Measurements from ENCODE around the gene PRSS23.
"Not testable (repeated sequence)": the region's sequence is repeated elsewhere in the genome, so short reads cannot be mapped to it uniquely, and the experiment has no call there.

PRSS23 gene
- long read RNA-seq, donor 1, full-length matches to known transcripts = 68 of 95 reads
- long read RNA-seq, donor 1, partial matches to known transcripts = 13 of 95 reads
- long read RNA-seq, donor 1, other reads (novel, unspliced or antisense) = 14 of 95 reads
- long read RNA-seq, donor 2, full-length matches to known transcripts = 38 of 93 reads
- long read RNA-seq, donor 2, partial matches to known transcripts = 39 of 93 reads
- long read RNA-seq, donor 2, other reads (novel, unspliced or antisense) = 16 of 93 reads
- long read RNA-seq, donor 3, full-length matches to known transcripts = 52 of 63 reads
- long read RNA-seq, donor 3, partial matches to known transcripts = 6 of 63 reads
- long read RNA-seq, donor 3, other reads (novel, unspliced or antisense) = 5 of 63 reads
- long read RNA-seq, donor 4, full-length matches to known transcripts = 41 of 65 reads
- long read RNA-seq, donor 4, partial matches to known transcripts = 24 of 65 reads
- long read RNA-seq, donor 4, other reads (novel, unspliced or antisense) = 0 of 65 reads
- long read RNA-seq, donor 5, full-length matches to known transcripts = 51 of 71 reads
- long read RNA-seq, donor 5, partial matches to known transcripts = 0 of 71 reads
- long read RNA-seq, donor 5, other reads (novel, unspliced or antisense) = 20 of 71 reads
- long read RNA-seq, donor 6, full-length matches to known transcripts = 61 of 100 reads
- long read RNA-seq, donor 6, partial matches to known transcripts = 22 of 100 reads
- long read RNA-seq, donor 6, other reads (novel, unspliced or antisense) = 17 of 100 reads
- long read RNA-seq, donor 7, full-length matches to known transcripts = 84 of 162 reads
- long read RNA-seq, donor 7, partial matches to known transcripts = 58 of 162 reads
- long read RNA-seq, donor 7, other reads (novel, unspliced or antisense) = 20 of 162 reads
- long read RNA-seq, donor 8, full-length matches to known transcripts = 74 of 93 reads
- long read RNA-seq, donor 8, partial matches to known transcripts = 0 of 93 reads
- long read RNA-seq, donor 8, other reads (novel, unspliced or antisense) = 19 of 93 reads

DNA sequence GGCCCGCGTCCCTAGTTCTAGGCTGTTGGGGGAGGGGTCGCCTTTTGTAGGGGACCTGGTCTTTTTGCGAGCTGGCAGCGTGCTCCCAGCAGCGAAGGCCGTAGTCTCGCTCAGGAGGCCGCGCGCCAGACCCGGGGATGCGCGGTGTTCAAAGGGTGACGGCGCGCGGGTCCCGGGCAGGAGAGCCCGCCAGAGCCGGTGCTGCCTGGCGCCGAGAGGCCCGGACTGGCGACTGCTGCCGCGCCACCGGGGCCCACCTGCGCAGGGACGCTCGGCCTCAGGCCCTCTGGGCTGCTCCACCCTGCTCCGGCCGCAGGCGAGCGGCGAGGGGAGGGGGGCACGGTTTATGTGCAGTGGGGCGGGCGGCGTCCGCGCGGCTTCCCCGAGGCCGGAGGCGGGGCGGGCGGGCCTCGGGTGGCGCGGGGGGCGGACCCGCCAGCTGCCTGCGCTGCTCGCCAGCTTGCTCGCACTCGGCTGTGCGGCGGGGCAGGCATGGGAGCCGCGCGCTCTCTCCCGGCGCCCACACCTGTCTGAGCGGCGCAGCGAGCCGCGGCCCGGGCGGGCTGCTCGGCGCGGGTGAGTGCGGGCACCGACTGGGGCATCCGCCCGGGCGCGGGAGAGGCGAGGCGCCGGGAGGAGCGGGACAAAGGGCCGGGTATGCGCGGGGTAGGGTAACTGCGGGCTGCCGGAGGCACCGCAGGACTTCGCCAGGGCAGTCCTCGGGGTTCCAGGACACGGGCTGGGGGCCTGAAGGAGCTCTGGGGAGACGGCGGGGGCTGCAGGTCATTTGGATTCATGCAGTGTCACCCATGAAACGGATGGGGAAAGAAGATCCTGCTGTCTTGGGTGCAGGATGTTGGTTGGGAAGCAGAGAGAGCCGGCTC is at the start of gene PRSS23:
Gene PRSS23, plus strand, starts transcription at position 467 of the 884 bp plus-strand sequence. CDS start 7,102 bp downstream, outside the sequence.
- DNase-seq = peak; percentile 86

DNA sequence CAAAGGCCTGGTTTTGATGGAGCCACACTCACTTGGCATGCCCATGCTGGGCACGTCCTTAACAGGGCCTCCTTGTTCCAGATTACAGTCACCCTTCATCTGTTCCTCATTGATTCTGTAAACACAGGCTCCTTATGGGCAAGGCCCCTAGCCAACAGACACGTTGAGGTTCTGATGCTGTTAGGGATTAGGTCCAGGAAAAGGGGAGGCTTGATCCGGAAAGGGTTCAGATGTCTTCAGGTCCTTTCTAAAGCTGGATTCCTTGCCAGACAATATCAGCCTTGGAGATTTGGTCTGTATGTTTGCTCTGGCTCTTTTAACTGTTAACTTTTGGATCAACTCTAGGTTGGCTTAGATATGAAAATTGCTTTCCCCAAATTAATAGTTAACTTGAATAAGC is 46.9 kb upstream of the PRSS23 start:
- no peak for DNase-seq

GRCh38 chr11:86755146-86755545 is 45.2 kb upstream of the PRSS23 start:
- no peak for DNase-seq

DNA sequence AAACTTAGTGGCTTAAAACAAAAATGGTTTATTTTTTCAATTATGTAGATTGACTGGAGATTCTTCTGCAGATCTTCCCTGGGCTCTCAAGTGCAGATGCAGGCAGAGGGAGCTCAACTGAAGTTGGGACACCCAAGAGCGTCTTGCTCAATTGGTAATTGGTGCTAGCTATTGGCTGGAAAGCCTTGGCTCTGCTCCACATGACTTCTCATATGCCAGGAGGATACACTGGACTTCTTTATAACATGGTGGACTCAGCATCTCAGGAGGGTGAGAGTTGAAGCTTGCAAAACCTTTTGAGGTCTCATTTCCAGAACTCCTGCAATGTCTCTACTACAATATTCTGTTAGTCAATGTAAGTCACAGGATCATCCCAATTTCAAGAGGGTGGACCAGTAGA is 42.2 kb upstream of the PRSS23 start:
- no peak for DNase-seq

GRCh38 chr11:86760577-86760976 is 39.8 kb upstream of the PRSS23 start:
- DNase-seq = no peak

DNA sequence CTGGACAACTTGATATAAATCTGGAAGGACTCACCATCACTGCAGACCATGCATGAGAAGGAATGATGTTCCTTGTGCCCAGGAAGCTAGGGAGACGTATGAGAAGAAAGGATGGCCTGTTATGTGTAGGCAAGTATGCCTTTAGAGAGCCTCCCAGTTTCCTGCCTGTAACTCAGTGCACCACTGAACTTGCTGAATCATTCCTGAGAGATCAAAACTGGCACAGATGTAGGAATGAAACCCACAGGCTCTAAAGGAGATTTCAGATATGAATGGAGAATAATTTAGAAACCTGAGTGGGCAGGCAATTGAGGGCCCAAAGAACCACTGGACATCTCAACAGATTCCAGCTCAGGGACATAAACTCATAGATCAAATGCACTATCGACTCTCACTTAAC is 38.4 kb upstream of the PRSS23 start:
- DNase-seq = no peak

DNA sequence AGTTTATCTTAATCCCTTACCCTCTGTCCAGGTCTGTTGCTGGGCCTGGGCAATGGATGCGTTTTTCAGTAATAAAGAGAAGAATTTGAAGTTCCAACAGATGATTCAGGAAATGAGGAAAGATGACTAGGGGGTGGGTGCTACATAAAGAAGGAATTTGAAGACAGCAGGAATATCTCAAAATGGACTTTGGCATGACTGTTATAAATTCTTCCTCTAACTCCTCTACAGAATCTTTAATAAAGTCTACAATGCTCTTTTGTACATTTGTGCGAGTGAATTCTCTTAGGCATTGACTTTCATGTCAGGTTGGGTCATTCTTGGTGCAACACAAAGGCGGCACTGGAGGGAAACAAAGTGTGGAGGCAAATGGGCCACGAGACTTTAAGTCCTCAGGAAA is 35.1 kb upstream of the PRSS23 start:
- DNase-seq = no peak

DNA sequence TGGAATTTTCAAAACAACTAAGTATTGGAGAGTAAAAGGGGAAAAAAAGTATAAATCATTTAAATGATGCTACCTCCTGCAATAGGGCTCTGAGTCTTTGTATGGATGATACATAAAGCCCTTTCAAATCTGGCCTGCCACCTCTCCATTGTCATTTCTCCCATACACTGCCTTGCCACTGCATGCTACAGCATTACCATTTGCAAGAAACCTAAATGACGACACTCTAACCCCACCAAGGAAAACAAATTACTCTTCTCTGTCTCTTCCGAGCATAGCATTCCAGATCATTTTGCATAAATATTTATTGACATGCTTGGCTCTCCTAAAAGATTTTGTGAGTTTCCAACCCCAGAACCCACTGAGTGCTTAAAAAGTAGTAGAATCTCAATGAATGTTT is 34.5 kb upstream of the PRSS23 start:
- no peak for DNase-seq

GRCh38 chr11:86769219-86769618 is 31.1 kb upstream of the PRSS23 start:
- no peak for DNase-seq

- not testable (repeated sequence) for DNase-seq
Observed at GRCh38 chr11:86770473-86771027, 29.8 kb upstream of the PRSS23 start.

DNA sequence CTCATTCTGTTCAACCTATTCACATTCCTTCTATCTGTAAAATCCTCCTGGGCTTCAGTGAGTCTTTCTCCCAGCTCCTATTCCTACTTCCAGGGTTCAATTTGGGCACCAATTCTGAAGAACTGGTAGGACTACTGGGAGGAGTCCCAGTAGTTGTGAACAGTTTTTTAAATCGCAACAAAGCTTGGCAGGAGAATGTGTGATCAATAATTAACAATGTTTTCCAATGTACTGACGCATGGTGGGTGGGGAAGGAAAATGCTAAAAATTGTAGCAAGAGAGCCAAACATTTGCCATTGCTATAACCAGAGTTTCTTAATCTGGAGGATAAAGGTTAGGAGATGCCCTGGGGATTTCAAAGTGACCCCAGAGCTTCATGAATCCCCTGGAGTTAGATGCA is 27.3 kb upstream of the PRSS23 start:
- DNase-seq = no peak

DNA sequence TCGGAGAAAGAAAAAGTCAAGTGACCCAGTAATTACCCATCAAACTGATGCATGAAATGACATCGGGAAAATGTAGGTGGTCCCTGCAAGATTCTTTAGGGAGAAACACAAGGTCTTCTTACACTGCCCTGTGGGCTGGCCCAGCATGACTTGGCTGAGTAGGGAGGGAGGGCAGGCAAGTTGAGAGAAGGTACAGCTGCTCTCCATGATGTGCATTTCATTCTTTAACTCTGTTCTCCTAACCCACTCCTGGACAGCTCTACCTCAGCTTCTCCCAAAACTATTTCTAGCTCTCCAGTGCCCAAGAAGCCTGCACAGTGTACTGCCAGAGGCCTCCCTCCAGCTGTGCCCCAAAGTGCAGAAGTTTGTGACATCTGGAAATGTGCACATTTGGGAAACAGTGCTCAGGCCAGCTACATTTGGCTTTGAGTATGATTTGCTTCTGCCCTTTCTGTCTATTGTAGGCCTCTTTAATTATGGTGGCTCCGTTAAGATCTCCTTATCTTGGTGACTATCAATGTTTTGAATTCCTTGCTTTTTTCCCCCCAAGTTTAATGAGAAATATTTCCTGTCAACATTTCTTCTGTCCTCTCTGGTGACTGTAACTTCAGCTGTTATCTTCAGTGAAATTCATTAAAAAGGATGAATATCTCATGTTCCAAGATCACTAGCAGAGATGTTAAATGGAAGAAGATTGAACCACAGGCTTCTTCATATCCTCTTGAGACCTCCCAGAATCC is 26.7 kb upstream of the PRSS23 start:
- peak; percentile 42 for DNase-seq

- DNase-seq = no peak
Observed at GRCh38 chr11:86774417-86774816, 25.9 kb upstream of the PRSS23 start.

GRCh38 chr11:86775361-86775760 is 25.0 kb upstream of the PRSS23 start:
- DNase-seq = no peak

DNA sequence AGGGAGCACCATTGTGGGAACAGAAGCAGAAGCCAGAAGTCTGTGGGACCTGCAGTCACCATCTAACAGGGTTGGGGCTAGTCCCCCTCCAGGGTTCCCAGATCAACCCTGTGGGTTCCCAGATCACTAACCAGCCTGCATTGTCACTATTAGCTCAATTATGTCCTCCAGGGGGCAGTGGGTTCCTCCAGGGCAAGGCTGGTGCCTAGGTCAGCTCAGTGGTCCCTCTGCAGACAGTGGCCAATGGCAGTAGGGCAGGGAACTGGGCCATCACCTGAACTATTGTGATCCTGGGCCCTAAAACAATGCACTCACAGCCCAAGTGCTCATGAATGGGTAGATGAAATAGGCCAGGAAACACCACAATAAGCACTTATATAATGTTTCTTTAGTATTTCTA is 18.8 kb upstream of the PRSS23 start:
- DNase-seq = no peak

DNA sequence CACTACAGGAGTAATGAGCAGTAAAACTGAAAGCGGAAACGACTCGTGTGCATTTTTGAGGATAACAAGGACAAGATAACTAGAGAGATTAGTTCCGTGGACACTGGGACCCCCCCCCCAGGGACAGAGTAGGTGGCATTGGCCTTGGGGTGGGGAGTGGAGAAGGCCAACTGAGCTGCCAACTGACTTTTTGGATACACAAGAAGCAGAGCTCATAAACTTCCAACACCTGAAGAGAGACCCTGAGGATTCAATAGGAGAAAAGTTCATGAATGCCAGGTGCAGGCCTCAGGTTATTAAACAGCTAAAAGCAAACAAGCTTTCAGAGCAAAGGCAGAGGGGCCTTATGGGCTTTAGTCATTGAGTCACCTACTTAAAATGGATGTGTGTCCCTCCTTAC is 17.6 kb upstream of the PRSS23 start:
- DNase-seq = no peak

DNA sequence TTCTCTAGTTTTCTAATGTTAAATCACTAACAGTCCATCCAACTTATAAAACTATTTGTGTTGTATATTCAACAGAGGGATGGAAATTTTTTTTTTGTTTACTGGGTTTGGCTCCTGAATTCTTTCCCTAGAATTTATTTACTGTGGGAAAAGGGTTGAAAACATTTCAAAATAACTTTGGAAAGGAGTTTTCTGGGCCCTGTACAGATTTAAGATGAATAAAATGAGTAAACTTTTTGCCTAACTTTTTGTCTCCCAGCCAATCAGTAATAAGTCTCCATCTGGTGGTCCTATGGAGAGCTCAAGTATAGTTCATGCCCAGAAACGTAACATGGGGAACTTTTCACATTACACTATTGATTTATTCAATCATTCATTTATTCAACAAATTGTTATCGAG is 16.7 kb upstream of the PRSS23 start:
- no peak for DNase-seq

GRCh38 chr11:86784241-86784681 is 16.1 kb upstream of the PRSS23 start:
- no peak for DNase-seq

- DNase-seq = no peak
Observed at GRCh38 chr11:86785576-86785975, 14.8 kb upstream of the PRSS23 start.

- DNase-seq = no peak
Observed at GRCh38 chr11:86787018-86787536, 13.3 kb upstream of the PRSS23 start.

DNA sequence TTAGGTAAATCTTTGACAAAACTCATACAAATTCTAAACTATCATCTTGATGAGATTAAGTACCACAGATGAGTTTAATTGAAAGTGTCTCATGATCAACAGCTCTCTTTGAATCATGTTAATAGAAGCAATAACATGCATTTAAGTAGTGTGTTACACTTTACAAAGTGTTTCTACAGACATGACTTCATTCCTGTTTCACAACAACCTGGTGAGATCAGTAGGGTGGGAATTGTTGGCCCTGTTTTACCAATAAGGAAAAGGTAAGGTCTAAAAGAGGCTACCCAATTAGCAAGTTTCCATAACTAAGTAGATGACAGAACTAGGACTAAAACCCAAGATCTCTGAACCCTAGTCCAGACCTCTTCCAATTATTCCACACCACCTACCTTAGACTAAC is 12.7 kb upstream of the PRSS23 start:
- DNase-seq = no peak

Measured in right kidney (tissue), 9 donors.